HL-60 (cell line): Measurements from ENCODE around the gene DHRS7B.
"Not testable (repeated sequence)": the region's sequence is repeated elsewhere in the genome, so short reads cannot be mapped to it uniquely, and the experiment has no call there.

Experiments used
- DNase-seq, 2 experiments: peaks; one replicate each; pipeline ENCODE4 v3.0.0-alpha.2; 2010 to 2020; ENCODE audit warnings: low read depth in 1 of 2, low spot score in 1 of 2
- H3K27ac ChIP-seq: fragments of 250-450 bp; sonication (Bioruptor Pico); replicated peaks from 2 replicates; pipeline ENCODE4 v1.5.1; 2020; ENCODE audit warnings: mild to moderate bottlenecking, moderate library complexity
- H3K27me3 ChIP-seq: fragments of 250-450 bp; sonication (Bioruptor Pico); 2 replicates; pipeline ENCODE4 v1.5.1; 2021; ENCODE audit warnings: mild to moderate bottlenecking, moderate library complexity; ENCODE audit not compliant: insufficient read depth, poor library complexity, severe bottlenecking
- H3K4me3 ChIP-seq: replicated peaks from 2 replicates; pipeline ENCODE4 v1.5.1; 2011; ENCODE audit warnings: mild to moderate bottlenecking, control low read depth, low read length; ENCODE audit not compliant: insufficient read depth
- GABPA ChIP-seq: IDR thresholded peaks from 2 replicates; pipeline ENCODE4 v1.6.1; 2012; ENCODE audit warnings: low read depth
- POLR2AphosphoS5 ChIP-seq: IDR thresholded peaks from 2 replicates; pipeline ENCODE4 v1.6.1; 2012; ENCODE audit warnings: low read depth
- SPI1 ChIP-seq: IDR thresholded peaks from 2 replicates; pipeline ENCODE4 v1.6.1; 2012; ENCODE audit warnings: low read depth, mild to moderate bottlenecking, borderline replicate concordance
- TF ChIP-seq, protein P1 (sequence below): IDR thresholded peaks from 2 replicates; pipeline ENCODE4 v1.6.1; 2012; ENCODE audit warnings: low read depth; ENCODE audit not compliant: insufficient replicate concordance
- TF ChIP-seq, protein P2 (sequence below): IDR thresholded peaks from one replicate; pipeline ENCODE4 v1.5.1; 2011; ENCODE audit warnings: low read length, control low read depth, inconsistent platforms; ENCODE audit not compliant: insufficient read depth

Gene DHRS7B

DNA sequence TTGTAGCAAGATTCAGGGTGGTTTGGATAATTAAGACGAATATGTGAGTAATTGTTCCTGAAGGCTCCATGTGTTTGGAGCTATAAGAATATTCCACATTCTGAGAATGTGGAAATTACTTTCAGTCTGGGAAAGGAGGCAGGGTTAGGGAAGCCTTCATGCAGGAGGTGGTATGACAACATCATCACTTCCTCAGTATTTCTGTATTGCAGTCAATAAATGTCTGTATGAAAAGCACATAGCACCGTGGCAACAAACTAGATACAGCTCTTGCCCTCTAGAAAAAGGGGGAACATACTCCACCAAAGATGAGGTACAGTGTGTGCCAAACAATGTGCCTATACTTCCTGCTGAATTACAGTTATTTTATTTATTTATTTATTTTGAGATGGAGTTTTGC is 26.1 kb upstream of the DHRS7B start:
- Histone ChIP-seq H3K27ac (no peak overlapping the region), H3K27me3 (no peaks in the 10 kb centered on the region), H3K4me3 (no peak overlapping the region)
- DNase-seq, result no peak
- TF ChIP-seq POLR2AphosphoS5 (no peak), GABPA (no peak), SPI1 (peak; percentile 42; the same call in 1 of the 2 replicates)
- TF ChIP-seq, protein P1, sequence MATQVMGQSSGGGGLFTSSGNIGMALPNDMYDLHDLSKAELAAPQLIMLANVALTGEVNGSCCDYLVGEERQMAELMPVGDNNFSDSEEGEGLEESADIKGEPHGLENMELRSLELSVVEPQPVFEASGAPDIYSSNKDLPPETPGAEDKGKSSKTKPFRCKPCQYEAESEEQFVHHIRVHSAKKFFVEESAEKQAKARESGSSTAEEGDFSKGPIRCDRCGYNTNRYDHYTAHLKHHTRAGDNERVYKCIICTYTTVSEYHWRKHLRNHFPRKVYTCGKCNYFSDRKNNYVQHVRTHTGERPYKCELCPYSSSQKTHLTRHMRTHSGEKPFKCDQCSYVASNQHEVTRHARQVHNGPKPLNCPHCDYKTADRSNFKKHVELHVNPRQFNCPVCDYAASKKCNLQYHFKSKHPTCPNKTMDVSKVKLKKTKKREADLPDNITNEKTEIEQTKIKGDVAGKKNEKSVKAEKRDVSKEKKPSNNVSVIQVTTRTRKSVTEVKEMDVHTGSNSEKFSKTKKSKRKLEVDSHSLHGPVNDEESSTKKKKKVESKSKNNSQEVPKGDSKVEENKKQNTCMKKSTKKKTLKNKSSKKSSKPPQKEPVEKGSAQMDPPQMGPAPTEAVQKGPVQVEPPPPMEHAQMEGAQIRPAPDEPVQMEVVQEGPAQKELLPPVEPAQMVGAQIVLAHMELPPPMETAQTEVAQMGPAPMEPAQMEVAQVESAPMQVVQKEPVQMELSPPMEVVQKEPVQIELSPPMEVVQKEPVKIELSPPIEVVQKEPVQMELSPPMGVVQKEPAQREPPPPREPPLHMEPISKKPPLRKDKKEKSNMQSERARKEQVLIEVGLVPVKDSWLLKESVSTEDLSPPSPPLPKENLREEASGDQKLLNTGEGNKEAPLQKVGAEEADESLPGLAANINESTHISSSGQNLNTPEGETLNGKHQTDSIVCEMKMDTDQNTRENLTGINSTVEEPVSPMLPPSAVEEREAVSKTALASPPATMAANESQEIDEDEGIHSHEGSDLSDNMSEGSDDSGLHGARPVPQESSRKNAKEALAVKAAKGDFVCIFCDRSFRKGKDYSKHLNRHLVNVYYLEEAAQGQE, result no peak
- TF ChIP-seq, protein P2, sequence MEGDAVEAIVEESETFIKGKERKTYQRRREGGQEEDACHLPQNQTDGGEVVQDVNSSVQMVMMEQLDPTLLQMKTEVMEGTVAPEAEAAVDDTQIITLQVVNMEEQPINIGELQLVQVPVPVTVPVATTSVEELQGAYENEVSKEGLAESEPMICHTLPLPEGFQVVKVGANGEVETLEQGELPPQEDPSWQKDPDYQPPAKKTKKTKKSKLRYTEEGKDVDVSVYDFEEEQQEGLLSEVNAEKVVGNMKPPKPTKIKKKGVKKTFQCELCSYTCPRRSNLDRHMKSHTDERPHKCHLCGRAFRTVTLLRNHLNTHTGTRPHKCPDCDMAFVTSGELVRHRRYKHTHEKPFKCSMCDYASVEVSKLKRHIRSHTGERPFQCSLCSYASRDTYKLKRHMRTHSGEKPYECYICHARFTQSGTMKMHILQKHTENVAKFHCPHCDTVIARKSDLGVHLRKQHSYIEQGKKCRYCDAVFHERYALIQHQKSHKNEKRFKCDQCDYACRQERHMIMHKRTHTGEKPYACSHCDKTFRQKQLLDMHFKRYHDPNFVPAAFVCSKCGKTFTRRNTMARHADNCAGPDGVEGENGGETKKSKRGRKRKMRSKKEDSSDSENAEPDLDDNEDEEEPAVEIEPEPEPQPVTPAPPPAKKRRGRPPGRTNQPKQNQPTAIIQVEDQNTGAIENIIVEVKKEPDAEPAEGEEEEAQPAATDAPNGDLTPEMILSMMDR, result no peak

DNA sequence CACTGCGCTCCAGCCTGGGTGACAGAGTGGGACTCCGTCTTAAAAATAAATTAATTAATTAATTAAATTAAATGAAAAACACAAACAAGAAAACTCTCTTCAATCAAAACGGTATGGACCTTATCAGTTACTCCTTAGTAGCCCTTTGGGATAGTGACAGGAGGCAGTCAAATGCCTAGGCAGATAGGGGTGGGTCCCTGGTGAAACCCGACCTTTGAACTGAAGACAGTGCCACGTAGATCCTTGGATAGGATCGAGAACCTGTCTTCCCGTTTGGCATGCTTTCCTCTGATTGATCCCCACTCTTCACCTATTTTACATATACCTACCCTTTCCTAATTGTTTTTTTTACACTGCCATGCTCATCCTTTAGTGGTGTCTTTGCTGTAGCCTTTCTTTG is 22.2 kb upstream of the DHRS7B start:
- TF ChIP-seq SPI1, result no peak
- no peak for TF ChIP-seq POLR2AphosphoS5
- TF ChIP-seq, protein P1, result no peak
- TF ChIP-seq, protein P2, result no peak
- TF ChIP-seq GABPA, result no peak
- H3K27me3 ChIP-seq, result no peaks in the 10 kb centered on the region
- DNase-seq, result no peak
- H3K4me3 ChIP-seq, result no peak overlapping the region
- H3K27ac ChIP-seq, result no peak overlapping the region

DNA sequence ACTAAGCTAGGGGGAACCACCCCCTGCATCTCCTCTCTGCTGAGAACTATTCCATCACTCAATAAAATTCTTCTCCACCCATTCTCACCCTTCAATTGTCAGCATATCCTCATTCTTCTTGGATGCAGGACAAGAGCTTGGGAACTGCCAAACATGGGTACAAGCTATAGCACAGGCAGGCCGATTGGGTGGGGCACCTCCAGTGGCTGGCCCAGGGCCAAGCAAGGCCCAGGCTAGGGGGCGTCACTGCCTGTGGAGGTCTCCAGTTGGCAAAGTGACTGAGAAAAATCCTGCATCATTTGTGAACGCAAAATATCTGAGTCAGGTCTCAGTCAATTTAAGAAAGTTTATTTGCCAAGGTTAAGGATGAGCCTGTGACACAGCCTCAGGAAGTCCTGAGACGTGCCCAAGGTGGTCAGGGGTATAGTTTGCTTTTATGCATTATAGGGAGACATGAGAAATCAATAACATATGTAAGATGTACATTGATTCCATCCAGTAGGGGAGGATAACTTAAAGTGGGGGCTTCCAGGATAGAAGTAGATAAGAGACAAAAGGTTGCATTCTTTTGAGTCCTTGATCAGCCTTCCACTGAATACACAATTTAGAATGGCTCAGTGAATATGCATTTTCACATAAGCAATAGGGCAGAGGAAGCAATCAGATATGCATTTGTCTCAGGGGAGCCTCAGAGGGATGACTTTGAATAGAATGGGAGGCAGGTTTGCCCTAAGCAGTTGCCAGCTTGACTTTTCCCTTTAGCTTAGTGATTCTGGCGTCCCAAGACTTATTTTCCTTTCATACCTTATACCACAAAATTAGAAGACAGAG is 21.5 kb upstream of the DHRS7B start:
- no peak overlapping the region for H3K27ac ChIP-seq
- no peak overlapping the region for H3K4me3 ChIP-seq
- no peak for DNase-seq
- no peaks in the 10 kb centered on the region for H3K27me3 ChIP-seq
- TF ChIP-seq GABPA, result no peak

DNA sequence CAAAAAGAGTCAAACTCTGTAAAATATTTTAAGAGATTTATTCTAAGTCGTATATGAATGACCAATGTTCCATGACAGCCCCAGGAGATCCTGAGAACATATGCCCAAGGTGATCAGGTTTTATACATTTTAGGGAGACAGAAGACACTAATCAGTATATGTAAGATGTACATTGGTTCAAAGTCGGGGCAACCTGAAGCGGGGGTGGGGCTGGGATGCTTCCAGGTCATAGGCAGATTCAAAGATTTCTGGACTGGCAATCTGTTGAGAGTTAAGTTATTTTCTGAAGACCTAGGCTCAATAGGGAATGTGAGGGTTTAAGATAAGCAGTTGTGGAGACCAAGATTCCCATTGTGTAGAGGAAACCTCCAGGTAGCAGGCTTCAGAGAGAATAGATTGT is 20.4 kb upstream of the DHRS7B start:
- Histone ChIP-seq H3K27me3 (no peaks in the 10 kb centered on the region), H3K27ac (no peak overlapping the region), H3K4me3 (no peak overlapping the region)
- DNase-seq, result no peak
- TF ChIP-seq GABPA, result no peak
- TF ChIP-seq POLR2AphosphoS5, result no peak
- TF ChIP-seq, protein P1, result no peak
- no peak for TF ChIP-seq SPI1
- TF ChIP-seq, protein P2, result no peak

DNA sequence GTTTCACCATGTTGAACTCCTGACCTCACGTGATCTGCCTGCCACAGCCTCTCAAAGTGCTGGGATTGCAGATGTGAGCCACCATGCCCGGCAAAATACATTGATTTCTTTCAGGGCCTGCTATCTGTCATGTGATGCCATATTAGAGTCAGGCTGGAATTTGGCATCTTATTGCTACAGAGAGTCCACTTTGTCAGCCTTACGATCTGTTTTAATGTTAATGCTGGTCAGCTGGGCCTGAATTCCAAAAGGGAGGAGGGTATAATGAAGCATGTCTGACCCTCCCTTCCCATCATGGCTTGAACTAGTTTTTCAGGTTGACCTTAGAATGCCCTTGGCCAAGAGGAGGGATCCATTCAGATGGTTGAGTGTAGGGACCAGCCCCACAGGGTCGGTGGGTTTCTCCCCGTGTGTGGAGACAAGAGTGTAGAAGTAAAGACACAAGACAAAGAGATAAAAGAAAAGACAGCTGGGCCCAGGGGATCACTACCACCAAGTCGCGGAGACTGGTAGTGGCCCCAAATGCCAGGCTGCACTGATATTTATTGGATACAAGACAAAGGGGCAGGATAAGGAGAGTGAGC is 19.6 kb upstream of the DHRS7B start:
- H3K27ac ChIP-seq, H3K27me3 ChIP-seq, DNase-seq, H3K4me3 ChIP-seq: not testable (repeated sequence)
